Epidermal melanocyte (primary cell): Measurements from ENCODE around the gene XCR1.
"Not testable (repeated sequence)": the region's sequence is repeated elsewhere in the genome, so short reads cannot be mapped to it uniquely, and the experiment has no call there.

Experiments used
- DNase-seq: peaks from one replicate; pipeline ENCODE4 v3.0.0; 2011; ENCODE audit warnings: low spot score; ENCODE audit not compliant: insufficient read length

Gene XCR1, protein sequence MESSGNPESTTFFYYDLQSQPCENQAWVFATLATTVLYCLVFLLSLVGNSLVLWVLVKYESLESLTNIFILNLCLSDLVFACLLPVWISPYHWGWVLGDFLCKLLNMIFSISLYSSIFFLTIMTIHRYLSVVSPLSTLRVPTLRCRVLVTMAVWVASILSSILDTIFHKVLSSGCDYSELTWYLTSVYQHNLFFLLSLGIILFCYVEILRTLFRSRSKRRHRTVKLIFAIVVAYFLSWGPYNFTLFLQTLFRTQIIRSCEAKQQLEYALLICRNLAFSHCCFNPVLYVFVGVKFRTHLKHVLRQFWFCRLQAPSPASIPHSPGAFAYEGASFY

DNA sequence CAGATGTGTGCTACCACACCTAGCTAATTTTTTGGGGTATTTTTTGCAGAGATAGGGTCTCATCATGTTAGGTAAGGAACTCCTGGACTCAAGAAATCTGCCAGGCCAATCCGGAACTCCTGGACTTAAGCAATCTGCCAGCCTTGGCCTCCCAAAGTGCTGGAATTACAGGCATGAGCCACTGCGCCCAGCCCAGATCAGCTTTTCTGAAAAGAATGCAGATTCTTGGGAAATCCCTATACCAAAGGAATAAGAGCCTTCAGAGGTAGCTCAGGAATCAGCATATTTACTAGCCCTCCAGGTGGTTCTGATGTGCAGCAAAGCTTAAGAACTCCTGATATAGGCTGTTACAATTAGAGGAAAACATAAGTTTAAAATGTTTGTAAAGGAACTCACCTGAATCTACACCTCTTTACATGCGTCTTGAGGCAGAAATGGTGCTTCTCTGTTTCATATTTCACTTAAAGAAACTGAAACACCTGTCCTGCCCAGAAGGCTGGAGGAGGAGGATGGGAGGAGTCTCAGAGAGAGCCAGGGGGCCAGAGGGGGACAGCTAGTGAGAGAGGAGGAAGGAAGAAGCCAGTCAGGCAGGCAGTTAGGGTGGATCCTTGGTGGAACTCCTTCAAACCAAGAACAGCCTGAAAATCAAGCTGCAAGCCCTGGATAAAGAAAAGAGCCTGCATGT is at the start of gene XCR1:
Gene XCR1 (minus strand): TSS at position 463 of the 685 bp plus-strand sequence. CDS start 5,536 bp downstream, outside the sequence.
- DNase-seq, result no peak

DNA sequence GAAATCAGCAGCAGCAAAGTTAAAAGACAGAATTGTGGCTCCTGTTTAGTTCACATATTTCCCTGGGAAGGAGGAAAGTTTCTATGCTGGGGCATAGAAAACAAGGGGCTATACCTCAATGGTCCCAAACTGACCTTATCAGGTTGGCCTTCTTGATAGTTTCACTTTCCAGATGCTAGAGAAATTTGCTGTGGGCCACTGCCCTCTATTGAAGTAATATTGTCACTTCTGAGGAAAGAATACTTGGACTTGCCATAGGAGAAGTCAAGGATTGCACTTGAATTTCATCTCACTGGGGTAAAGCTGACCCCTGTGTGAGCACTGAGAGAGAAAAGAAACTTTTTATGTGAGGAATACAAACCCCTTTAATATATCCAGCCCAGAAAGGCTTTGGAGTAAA is 49.3 kb upstream of the XCR1 start:
- DNase-seq, result no peak

DNA sequence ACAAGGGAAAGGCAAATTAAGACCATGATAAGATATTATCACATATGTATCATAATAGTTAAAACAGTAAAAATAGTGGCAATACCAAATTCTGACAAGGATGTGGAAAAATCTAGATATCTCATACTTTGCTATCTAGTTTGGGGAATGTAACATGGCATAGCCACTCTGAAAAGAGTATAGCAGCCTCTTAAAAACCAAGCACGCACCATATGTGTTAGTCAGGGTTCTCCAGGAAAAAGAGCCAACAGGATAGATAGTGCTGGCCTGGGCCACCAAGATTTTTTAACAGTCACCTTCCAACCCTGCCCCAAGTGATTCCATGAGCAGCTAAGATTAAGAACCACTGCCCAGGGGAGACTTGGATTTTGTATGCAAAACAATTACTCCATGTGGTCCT is 48.5 kb upstream of the XCR1 start:
- DNase-seq, result no peak

DNA sequence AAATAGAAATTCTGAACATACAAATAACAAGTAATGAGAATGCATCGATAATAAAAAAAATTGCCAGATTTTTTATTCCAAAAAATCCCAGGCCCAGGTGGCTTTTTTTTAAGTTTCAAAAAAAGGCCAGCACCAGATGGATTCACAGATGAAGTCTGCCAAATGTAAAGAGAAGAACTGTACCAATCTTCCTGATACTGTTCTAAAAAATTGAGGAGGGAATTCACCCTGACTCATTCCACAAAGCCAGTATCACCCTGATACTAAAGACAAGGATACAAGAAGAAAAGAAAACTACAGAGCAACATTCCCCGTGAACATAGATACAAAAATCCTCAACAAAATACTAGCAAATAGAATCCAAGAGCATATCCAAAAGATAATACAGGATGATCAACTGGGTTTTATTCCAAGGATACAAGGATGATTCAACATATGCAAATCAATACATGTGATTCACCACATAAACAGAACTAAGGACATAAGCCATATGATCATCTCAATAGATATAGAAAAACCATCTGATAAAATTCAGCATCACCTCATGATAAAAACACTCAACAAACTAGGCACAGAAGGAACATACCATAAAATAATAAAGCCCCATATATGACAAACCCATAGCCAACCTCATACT is 44.1 kb upstream of the XCR1 start:
- DNase-seq, result no peak

DNA sequence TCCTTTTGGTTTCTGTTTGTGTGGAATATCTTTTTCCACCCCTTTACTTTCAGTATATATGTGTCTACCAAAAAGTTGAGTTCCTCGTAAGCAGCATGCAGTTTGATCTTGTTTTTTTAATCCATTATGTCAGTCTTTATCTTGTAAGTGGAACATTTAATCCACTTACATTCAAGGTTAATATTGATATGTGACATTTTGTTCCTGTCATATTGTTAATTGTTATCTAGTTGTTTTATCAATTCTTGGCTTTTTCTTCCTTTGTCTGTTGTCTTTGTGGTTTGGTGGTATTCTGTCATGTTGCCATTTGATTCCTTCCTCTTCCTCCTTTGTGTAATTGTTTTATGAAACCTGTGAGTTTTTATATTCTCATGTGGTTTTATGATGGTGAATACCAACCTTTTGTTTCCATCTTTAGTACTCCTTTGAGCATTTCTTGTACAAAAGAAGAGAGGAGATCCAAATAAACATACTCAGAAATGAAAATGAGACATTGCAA is 43.4 kb upstream of the XCR1 start:
- DNase-seq, result no peak

DNA sequence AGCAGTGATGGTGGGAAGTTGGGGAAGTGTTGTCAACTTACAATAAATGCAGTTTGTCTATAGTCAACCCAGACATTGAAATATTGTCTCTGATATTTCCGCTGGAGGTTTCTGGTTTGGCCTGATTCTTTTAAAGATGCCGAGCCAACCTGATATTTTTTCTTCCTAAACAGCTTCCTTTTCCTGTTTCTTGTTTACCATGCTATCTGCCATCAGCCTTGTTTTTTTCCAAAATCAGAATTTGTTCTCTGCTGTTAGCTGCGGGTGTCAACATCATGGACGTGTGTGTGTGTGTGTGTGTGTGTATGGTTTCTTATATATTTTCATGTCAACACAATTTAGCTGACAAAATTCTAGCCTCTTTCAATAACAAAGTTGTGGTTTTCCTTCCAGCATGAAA is 41.2 kb upstream of the XCR1 start:
- DNase-seq, result no peak

GRCh38 chr3:46067401-46067800 is 40.1 kb upstream of the XCR1 start:
- DNase-seq, result no peak

DNA sequence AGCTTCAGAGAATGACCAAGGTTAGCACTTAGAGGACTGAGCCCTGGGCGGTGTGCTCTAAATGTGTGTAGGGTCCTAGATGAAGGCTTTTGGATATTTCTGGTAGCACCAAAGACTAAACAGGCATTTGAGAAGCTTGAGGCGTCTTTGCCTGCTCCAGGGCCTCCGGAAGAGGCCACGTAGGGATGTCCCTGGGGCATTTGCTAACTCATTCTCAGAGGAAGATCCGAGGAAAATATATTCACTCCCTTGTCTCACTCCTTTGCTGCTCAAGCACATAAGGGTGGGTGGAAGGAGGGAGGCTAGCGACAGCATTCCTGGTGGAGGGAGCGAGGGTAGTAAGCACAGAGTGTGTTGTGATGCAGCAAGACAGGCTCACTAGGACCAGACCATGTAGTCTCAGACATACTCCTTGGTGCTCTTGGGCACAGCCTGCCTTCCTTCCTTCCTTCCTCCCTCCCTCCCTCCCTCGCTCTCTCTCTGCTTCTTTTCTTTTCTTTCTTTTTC is 38.5 kb upstream of the XCR1 start:
- DNase-seq, result no peak

DNA sequence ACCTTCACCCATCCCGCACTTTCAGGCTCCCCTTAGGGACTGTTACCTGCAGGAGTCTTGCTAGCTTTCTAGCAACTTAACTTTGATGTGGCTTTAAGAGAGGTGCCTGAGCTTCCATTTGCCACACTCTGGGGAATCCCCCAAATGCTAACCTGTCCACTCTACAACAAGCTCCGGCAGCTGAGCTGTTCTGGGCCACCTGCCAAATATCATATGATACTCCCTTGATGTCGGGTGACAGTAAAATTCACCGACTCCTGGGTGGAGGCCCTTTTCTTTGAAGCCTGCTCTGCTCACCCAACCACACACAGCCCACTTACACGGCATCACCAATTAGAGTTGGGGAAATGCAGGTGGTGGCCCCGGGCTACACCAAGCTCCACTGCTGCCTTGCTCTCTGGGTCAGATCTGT is 38.0 kb upstream of the XCR1 start:
- no peak for DNase-seq

GRCh38 chr3:46062679-46063078 is 35.4 kb upstream of the XCR1 start:
- DNase-seq, result no peak

- no peak for DNase-seq
These were observed 34.6 kb upstream of the XCR1 start for GRCh38 chr3:46061887-46062286.

- no peak for DNase-seq
These were observed 33.9 kb upstream of the XCR1 start for GRCh38 chr3:46061108-46061720.

DNA sequence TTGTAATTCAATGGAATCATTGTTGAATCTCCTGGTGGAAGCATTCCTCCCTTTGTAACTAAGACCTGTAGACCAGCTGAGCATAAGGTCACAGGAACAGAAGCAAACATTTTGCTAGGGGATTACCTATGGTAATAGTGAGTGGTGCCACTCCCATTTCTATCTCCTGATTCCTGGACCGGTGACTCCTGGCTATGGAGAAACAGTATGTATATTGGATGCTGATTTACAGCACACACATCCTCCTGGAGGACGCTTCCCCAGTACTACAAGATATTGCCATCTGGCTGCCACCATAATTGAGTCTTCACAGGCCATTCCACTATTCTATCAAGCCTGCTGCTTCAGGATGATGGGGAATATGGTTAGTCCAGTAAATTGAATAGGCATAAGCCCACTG is 33.3 kb upstream of the XCR1 start:
- no peak for DNase-seq

DNA sequence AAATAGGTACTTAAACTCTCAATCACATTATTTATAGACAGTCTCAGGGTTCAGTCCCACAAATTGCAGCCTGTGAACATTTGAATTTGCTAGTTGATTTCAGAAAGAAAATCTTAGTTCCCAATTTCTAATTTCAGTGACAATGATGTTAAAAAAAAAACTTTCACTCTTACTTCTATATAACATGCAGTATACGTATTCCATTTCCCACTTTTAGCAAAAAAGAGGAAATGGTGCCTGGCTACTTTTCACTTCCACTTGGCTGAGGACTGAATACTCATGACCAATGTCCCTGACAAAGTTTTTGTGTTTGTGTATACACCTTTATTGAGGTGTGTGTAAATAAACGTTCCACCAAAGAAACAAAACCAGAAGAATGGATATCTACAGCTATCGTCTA is 32.1 kb upstream of the XCR1 start:
- DNase-seq, result no peak

DNA sequence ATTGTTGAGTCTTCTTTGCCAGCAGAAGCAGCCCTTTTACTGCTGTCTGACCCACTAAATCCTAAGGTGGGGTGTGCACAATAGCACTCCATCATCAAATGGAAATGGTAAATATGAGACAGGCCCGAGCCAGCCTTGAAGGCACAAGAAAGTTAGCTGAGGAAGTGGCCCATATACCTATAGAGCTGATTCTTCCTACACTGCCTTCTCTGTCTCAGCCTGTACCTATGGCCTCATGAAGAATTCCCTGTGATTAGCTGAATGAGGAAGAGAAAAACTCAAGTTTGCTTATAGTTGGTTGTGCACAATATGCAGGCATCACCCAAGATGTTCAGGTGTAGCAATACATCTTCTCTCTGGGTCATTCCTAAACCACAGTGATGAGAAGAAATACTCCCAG is 31.7 kb upstream of the XCR1 start:
- DNase-seq, result no peak

- DNase-seq, result no peak
These were observed 30.4 kb upstream of the XCR1 start for GRCh38 chr3:46057716-46058115.

DNA sequence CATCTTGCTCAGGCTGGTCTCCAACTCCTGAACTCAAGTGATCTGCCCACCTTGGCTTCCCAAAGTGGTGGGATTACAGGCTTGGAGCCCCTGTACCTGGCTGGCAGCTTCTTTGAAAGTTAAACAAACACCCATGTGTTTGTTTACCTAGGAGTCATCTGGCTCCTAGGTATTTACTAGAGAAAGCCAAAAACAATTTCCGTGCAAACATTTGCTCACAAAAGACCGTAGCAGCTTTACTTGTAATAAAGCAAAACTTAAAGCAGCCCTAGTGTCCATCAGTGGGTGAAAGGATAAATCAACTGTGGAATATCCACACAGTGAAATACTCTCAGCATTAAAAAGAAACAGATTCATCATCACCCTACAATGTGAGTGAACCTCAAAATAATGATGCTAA is 29.4 kb upstream of the XCR1 start:
- DNase-seq, result no peak

GRCh38 chr3:46053761-46054515 is 26.7 kb upstream of the XCR1 start:
- DNase-seq, result not testable (repeated sequence)

DNA sequence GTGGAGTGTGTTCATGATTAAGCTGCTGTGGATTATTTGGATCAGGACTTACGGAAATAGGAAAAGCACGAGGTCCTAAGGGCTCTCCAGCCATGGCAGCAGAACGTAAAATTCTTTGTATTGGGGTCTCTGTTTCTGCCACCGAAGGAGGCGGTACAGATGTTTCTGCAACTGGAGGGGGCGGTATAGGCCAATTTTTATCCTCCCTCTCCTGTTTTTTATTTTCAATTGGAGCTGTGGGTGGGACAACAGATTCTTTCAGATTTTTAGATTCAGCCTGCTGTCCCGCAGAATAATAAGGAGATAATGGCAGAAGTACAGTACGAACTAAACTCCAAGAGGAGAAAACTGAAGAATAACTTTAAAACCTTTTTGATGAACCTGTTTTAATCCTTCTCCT is 26.0 kb upstream of the XCR1 start:
- not testable (repeated sequence) for DNase-seq

GRCh38 chr3:46052531-46052930 is 25.2 kb upstream of the XCR1 start:
- no peak for DNase-seq

DNA sequence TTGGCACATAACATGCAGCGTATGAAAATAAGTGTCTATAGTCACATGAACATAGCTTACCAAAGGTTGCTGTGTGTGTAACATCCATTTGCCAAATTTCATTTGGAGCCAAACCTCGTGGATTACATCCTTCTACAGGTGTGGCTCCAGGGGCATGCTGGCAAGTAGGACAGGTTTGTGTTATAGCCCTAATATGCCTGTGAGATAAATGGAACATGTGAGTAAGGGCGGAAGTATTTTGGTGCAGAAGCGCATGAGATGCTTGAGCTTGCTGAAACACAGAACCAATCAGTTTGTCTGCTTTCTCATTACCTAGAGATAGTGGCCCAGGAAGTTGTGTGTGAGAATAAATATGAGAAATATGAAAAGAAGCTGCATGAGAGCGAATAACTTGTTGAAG is 21.8 kb upstream of the XCR1 start:
- DNase-seq, result no peak
